HL-60 (cell line): ENCODE data around the gene PPP1R3A.

Experiments used
- DNase-seq, 2 experiments: peaks; one replicate each; pipeline ENCODE4 v3.0.0-alpha.2; 2010 to 2020; ENCODE audit warnings: low read depth in 1 of 2, low spot score in 1 of 2
- H3K27ac ChIP-seq: fragments of 250-450 bp; sonication (Bioruptor Pico); replicated peaks from 2 replicates; pipeline ENCODE4 v1.5.1; 2020; ENCODE audit warnings: mild to moderate bottlenecking, moderate library complexity
- H3K27me3 ChIP-seq: fragments of 250-450 bp; sonication (Bioruptor Pico); 2 replicates; pipeline ENCODE4 v1.5.1; 2021; ENCODE audit warnings: mild to moderate bottlenecking, moderate library complexity; ENCODE audit not compliant: insufficient read depth, poor library complexity, severe bottlenecking
- H3K4me3 ChIP-seq: replicated peaks from 2 replicates; pipeline ENCODE4 v1.5.1; 2011; ENCODE audit warnings: mild to moderate bottlenecking, control low read depth, low read length; ENCODE audit not compliant: insufficient read depth
- CTCF ChIP-seq: IDR thresholded peaks from one replicate; pipeline ENCODE4 v1.5.1; 2011; ENCODE audit warnings: low read length, control low read depth, inconsistent platforms; ENCODE audit not compliant: insufficient read depth
- GABPA ChIP-seq: IDR thresholded peaks from 2 replicates; pipeline ENCODE4 v1.6.1; 2012; ENCODE audit warnings: low read depth
- POLR2AphosphoS5 ChIP-seq: IDR thresholded peaks from 2 replicates; pipeline ENCODE4 v1.6.1; 2012; ENCODE audit warnings: low read depth
- REST ChIP-seq: IDR thresholded peaks from 2 replicates; pipeline ENCODE4 v1.6.1; 2012; ENCODE audit warnings: low read depth; ENCODE audit not compliant: insufficient replicate concordance
- SPI1 ChIP-seq: IDR thresholded peaks from 2 replicates; pipeline ENCODE4 v1.6.1; 2012; ENCODE audit warnings: low read depth, mild to moderate bottlenecking, borderline replicate concordance

PPP1R3A gene

GRCh38 chr7:113872981-113873380 lies 45.8 kb downstream of the PPP1R3A start:
- DNase-seq: no peak
- Histone ChIP-seq H3K27me3 (no peaks in the 10 kb centered on the region), H3K27ac (no peak overlapping the region), H3K4me3 (no peak overlapping the region)
- no peak for TF ChIP-seq GABPA
- no peak for TF ChIP-seq CTCF
- no peak for TF ChIP-seq REST
- TF ChIP-seq SPI1: no peak
- no peak for TF ChIP-seq POLR2AphosphoS5

GRCh38 chr7:113867325-113867724 lies 51.5 kb downstream of the PPP1R3A start:
- no peak for TF ChIP-seq POLR2AphosphoS5
- no peak for TF ChIP-seq SPI1
- no peak for TF ChIP-seq GABPA
- TF ChIP-seq CTCF: no peak
- no peak for DNase-seq
- no peak overlapping the region for H3K27ac ChIP-seq
- H3K27me3 ChIP-seq: no peaks in the 10 kb centered on the region
- H3K4me3 ChIP-seq: no peak overlapping the region

GRCh38 chr7:113856010-113856409 lies 62.8 kb downstream of the PPP1R3A start:
- Histone ChIP-seq H3K27ac (no peak overlapping the region), H3K4me3 (no peak overlapping the region), H3K27me3 (no peaks in the 10 kb centered on the region)
- DNase-seq: no peak
- TF ChIP-seq POLR2AphosphoS5: no peak
- TF ChIP-seq CTCF: no peak
- no peak for TF ChIP-seq SPI1
- TF ChIP-seq GABPA: no peak
- no peak for TF ChIP-seq REST

GRCh38 chr7:113840954-113841353 lies 77.9 kb downstream of the PPP1R3A start:
- Histone ChIP-seq H3K4me3 (no peak overlapping the region), H3K27me3 (no peaks in the 10 kb centered on the region), H3K27ac (no peak overlapping the region)
- no peak for DNase-seq
- TF ChIP-seq GABPA (no peak), CTCF (no peak), POLR2AphosphoS5 (no peak), REST (no peak), SPI1 (no peak)
